GM12892 (cell line): Measurements from ENCODE around the gene TNP1.

ENCODE experiments used
- DNase-seq: peaks from one replicate; pipeline ENCODE4 v3.0.0; 2011; ENCODE audit not compliant: insufficient read length
- FAIRE-seq: peaks from 2 replicates; lab custom pipeline; 2011; peaks lifted over from hg19 to GRCh38; lab: Jason Lieb, UNC
- POLR2A ChIP-seq: IDR thresholded peaks from 2 replicates; pipeline ENCODE4 v1.6.1; 2011; ENCODE audit warnings: low read depth, low read length, control low read depth
- POLR2AphosphoS5 ChIP-seq: IDR thresholded peaks from 2 replicates; pipeline ENCODE4 v1.6.1; 2011; ENCODE audit warnings: low read depth, low read length, control low read depth
- TAF1 ChIP-seq: IDR thresholded peaks from 2 replicates; pipeline ENCODE4 v1.6.1; 2011; ENCODE audit warnings: low read depth, mild to moderate bottlenecking, control low read depth, low read length, borderline replicate concordance

TNP1 gene

DNA sequence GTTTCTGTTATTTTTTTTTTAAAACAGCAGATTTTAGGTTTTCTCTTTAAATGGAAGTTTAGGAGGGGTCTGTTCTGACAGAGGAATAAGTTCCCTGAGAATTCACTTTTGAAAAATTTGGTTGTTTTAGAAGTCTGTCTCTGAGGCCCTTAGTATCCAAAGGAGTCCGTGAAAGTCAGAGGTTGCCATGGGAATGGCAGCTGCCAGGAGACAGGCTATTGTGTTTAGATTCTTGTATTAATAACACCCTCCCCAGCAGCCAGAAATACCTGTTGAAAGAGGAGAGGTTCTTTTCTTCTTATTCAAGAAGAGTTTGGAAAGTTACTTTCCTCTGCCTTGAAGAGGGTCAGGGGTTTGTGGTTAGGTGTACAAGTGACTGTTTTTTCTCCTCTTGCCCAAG is 29.5 kb downstream of the TNP1 start:
- FAIRE-seq (no peak), DNase-seq (no peak)
- no peak for TF ChIP-seq TAF1
- TF ChIP-seq POLR2A = no peak
- no peak for TF ChIP-seq POLR2AphosphoS5

DNA sequence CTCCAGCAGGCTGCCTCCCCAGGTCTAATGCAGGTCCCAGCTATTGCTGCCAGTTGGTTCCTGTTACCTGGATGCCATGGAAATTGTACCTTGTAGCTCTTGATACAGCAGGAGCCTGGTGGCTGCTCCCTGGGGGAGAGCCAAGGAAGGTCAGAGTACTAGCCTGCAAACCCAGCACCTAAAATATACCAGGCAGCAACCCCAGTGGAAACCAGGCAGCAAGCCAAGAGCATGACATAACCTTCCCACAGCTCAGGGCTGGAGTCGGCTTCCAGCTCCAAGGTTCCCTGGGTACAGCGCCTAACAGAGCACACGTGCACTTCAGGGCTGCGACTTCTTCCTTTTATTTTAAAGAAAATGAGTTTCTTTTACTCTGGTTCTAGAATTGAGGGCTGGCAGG is 30.3 kb downstream of the TNP1 start:
- FAIRE-seq = no peak

DNA sequence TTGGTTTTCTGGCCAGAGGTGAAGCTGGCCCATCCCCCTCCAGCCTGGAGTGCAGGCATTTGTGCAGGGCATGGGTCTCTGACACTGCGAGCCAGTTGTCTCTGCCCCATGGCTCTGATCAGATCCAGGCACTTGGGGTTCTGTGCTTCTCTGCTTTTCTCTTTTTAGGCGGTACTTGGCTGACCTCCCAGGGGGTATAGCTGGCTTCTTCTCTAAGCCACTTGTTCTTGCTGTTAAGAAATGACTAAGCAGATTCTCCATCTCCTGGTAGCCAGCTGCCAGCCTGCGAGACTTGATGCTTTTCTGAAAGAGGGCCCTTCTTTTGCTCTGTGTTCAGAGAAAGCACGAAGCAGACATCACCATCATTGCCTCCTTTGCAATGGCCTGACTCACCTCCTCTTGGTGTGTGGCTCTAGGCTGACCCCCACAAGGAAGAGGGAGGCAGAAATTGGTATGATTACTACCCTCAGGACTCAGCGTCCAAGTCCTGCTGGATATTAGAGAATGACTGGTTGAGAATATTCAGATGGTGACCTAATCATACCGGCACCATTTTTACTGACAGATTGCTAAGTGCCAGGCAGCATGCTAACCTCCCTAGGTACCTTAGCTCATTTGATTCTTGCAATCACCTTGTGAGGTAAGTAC is 32.7 kb downstream of the TNP1 start:
- no peak for TF ChIP-seq POLR2AphosphoS5
- no peak for TF ChIP-seq TAF1
- no peak for TF ChIP-seq POLR2A
- FAIRE-seq = no peak
- no peak for DNase-seq

More for the DNA sequence above, 30.3 kb downstream of the TNP1 start:
- TF ChIP-seq POLR2AphosphoS5 (no peak), TAF1 (no peak), POLR2A (no peak)
- DNase-seq = no peak

DNA sequence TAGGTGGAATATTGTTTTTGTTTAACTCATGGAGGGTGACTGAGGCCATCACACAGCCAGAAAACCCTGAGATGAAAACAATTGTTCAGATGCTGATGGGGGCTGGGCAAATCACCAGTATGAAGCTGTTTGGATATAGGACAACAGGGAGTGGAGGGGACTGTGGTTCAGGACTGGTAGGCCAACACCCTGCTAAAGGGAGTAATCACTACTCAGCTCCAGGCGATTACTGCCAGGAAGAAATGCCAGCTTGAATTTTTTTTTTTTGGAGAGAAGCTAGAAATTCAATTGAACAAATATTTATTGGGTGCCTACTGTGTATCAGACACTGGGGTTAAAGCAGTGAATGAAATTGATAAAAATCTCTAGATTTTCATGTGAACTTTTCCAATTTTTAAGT is 37.4 kb downstream of the TNP1 start:
- DNase-seq = no peak
- no peak for TF ChIP-seq TAF1
- no peak for TF ChIP-seq POLR2AphosphoS5
- TF ChIP-seq POLR2A = no peak
- FAIRE-seq = no peak

DNA sequence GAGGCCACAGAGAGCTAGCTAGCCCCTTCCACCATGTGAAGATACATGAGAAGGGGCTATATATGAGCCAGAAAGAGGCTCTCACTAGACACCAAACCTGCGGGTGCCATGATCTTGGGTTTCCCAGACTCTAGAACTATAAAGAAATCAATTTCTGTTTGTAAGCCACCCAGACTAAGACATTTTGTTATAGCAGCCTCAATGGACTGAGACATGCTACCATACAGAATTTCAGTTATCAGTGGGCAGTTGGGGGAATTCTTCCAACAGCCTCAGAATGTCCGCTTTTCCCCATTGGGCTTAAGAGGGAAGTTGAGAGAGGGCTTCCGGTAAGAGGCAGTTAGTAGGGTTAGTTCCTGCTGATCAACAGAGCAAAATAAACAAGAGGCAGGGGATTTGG is 39.2 kb downstream of the TNP1 start:
- FAIRE-seq (no peak), DNase-seq (no peak)
- TF ChIP-seq POLR2AphosphoS5 (no peak), POLR2A (no peak), TAF1 (no peak)

DNA sequence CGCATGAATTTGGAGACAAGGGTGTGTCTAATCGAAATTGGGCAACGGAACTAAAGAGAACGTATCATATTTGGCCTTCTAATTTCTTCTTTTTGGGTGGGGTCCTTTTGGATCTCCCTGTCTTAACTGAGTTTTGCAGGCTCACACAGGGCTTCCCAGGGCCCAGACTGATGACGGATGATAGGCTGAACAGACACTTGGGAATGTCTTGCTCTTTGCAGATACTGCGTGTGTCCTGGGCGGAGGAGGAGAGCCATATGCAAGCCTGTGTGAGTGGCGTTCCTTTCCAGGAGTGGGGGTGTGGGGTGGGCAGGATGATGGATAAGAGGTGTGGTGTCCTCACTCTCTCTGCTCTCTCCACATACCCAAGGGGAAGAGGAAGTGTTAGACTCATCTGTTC is 40.1 kb downstream of the TNP1 start:
- FAIRE-seq = no peak
- no peak for DNase-seq
- TF ChIP-seq TAF1 = no peak
- no peak for TF ChIP-seq POLR2A
- TF ChIP-seq POLR2AphosphoS5 = no peak

DNA sequence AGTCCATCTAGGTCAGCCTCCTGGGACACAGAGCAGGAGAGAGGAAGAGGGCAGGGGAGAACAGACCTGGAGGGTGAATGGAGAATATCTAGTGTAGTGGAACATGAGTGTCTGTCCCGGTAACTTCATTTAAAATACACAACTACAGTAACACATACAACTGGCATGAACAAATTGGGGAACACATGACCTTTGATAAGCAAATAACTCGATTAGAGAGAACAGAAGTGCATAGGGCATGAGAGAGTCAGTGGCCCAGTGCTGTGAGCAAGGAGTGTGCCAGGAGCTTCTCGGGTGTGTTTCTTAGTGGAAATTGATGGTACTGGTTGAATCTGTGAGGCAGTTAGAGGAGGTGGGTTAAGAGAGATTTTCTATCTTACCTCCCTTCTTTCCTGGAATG is 40.8 kb downstream of the TNP1 start:
- no peak for FAIRE-seq
- no peak for TF ChIP-seq POLR2A
- TF ChIP-seq TAF1 = no peak
- TF ChIP-seq POLR2AphosphoS5 = no peak

DNA sequence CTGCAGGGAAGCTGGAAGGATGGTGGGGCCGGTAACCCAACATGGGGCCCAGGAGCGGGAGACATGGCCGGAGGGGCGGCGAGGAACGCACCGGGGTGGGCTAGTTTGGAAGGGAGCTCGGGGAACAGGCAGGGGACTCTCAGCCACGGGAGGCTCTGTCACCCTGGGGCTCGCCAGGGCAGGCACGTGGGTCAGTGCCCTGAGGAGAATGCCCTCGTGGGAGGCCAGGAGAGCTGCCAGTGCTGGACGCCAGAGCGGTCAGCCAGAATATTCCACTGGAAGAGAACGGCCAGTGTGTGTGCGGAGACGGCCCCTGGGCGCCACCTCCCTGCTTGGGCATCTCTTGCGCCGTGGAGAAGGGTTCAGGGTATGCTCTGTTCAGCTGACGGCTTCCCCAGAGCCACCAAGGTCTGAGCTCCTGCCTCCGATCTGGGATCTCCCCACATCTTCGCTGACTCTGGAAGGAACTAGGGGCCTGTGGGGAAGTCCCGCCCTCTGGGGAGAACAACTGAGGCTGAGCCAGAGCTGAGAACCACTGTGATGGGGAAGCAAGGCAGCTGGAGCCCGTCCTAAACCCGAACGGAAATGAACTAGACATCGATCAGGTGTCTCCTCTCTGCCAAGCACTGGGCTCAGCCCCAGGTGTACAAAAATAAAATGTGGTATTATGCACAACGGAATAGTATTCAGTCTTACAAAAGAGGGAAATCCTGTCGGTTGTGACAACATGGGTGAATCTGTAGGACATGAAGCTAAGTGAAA is 49.3 kb downstream of the TNP1 start:
- TF ChIP-seq POLR2A (no peak), TAF1 (no peak), POLR2AphosphoS5 (no peak)
- FAIRE-seq (no peak), DNase-seq (no peak)

More for the DNA sequence above, 40.8 kb downstream of the TNP1 start:
- no peak for DNase-seq
